ENCODE data around the gene FLT4. TPM values are rescaled to one million over a fixed set of nuclear protein-coding genes. Genes with fewer than 3 reads are reported as not detected.

FLT4 gene
- total and polyA plus RNA-seq, 2 donors (not counting 1 experiment from before 2014, with no cell fraction given), result 0.01 TPM; not detected in 1

GRCh38 chr5:180609817-180610550, 39.4 kb downstream of the FLT4 start:
- Histone ChIP-seq H3K9me3 (ENCODE audit: control extremely low read depth in 1 of 3, control insufficient read depth in 2 of 3, insufficient read depth in 1 of 3, low read length in 2 of 3) (no peaks in the 10 kb centered on the region), H3K36me3 (replicated peaks in 1 of 2; ENCODE audit: control extremely low read depth in 1 of 2, control insufficient read depth in 1 of 2, extremely low read depth in 1 of 2, insufficient read depth in 2 of 2, low read length in 1 of 2) (no peaks in the 10 kb centered on the region), H3K4me2 (replicated peaks; ENCODE audit: low read depth, low read length, poor library complexity, severe bottlenecking) (no peak overlapping the region), H4K20me1 (ENCODE audit: control insufficient read depth, insufficient read depth, low read length, poor library complexity, severe bottlenecking) (no peaks in the 10 kb centered on the region), H3K27ac (ENCODE audit: low read length in 2 of 2) (no peak overlapping the region), H3K79me2 (ENCODE audit: control insufficient read depth, insufficient read depth, low read length) (no peaks in the 10 kb centered on the region), H3K4me1 (ENCODE audit: control insufficient read depth in 2 of 2, insufficient read depth in 2 of 2, low read length in 2 of 2) (no peaks in the 10 kb centered on the region), H3K27me3 (replicated peaks in 1 of 4; ENCODE audit: control extremely low read depth in 1 of 4, control insufficient read depth in 3 of 4, insufficient read depth in 4 of 4, low read length in 3 of 4) (peaks cover 0 to 2% (median 0%) of the 10 kb centered on the region in 4 experiments), H2AFZ (ENCODE audit: insufficient read depth, low read depth, low read length, poor library complexity, severe bottlenecking) (no peak overlapping the region), H3K4me3 (ENCODE audit: control extremely low read depth in 1 of 5, extremely low read depth in 1 of 5, insufficient read depth in 1 of 5, low read depth in 2 of 5, low read length in 4 of 5) (no peak overlapping the region), H3K9ac (ENCODE audit: low read length) (no peak overlapping the region)
- Mint-ChIP-seq H3K4me3 (no peak overlapping the region), H3K27me3 (no peaks in the 10 kb centered on the region), H3K9me3 (ENCODE audit: insufficient read depth) (no peaks in the 10 kb centered on the region), H3K4me1 (no peaks in the 10 kb centered on the region), H3K27ac (no peak overlapping the region)
- CTCF ChIA-PET, result no interaction called here
- no peak for TF ChIP-seq EZH2 (IDR thresholded peaks at IDR 0.05; ENCODE audit: borderline replicate concordance, insufficient read depth, low read depth, low read length, poor library complexity, severe bottlenecking)
- no peak for TF ChIP-seq CTCF (IDR thresholded peaks at IDR 0.05)
- ATAC-seq (ENCODE audit: low read depth) (no peak), DNase-seq (no peak)
- intact Hi-C loops (cut with micrococcal nuclease), result no loop called here
- WGBS (ENCODE audit: insufficient coverage), result 89% methylated on average over 13 of the region's 23 CpGs
- POLR2A ChIA-PET, result no interaction called here

DNA sequence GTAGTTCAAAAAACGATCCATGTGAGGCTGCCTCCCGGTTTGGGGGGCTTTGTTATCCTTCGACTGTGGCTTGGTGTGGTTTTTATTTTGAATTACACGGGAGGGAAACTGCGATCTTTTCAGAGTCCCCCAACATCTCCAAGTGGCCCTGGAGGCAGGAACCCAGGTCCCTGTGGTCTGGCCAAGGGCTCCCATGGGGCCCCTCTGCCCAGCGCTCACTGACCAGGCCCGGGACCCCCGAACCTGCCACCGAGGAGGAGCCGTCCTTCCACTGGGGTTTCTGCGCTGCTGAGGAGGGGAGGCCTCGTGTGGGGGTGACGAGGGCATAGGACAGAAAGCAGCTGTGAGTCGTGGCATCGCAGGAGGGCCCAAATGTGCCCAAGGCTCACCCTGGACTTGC, 40.0 kb downstream of the FLT4 start:
- CTCF ChIA-PET, result no interaction called here
- Histone ChIP-seq H3K4me1 (ENCODE audit: control insufficient read depth in 2 of 2, insufficient read depth in 2 of 2, low read length in 2 of 2) (no peaks in the 10 kb centered on the region), H3K79me2 (ENCODE audit: control insufficient read depth, insufficient read depth, low read length) (no peaks in the 10 kb centered on the region), H3K27me3 (replicated peaks in 1 of 4; ENCODE audit: control extremely low read depth in 1 of 4, control insufficient read depth in 3 of 4, insufficient read depth in 4 of 4, low read length in 3 of 4) (peaks cover 0 to 2% (median 0%) of the 10 kb centered on the region in 4 experiments), H3K9ac (ENCODE audit: low read length) (no peak overlapping the region), H3K27ac (ENCODE audit: low read length in 2 of 2) (no peak overlapping the region), H3K4me3 (ENCODE audit: control extremely low read depth in 1 of 5, extremely low read depth in 1 of 5, insufficient read depth in 1 of 5, low read depth in 2 of 5, low read length in 4 of 5) (no peak overlapping the region), H2AFZ (ENCODE audit: insufficient read depth, low read depth, low read length, poor library complexity, severe bottlenecking) (no peak overlapping the region), H4K20me1 (ENCODE audit: control insufficient read depth, insufficient read depth, low read length, poor library complexity, severe bottlenecking) (no peaks in the 10 kb centered on the region), H3K9me3 (ENCODE audit: control extremely low read depth in 1 of 3, control insufficient read depth in 2 of 3, insufficient read depth in 1 of 3, low read length in 2 of 3) (no peaks in the 10 kb centered on the region), H3K36me3 (replicated peaks in 1 of 2; ENCODE audit: control extremely low read depth in 1 of 2, control insufficient read depth in 1 of 2, extremely low read depth in 1 of 2, insufficient read depth in 2 of 2, low read length in 1 of 2) (no peaks in the 10 kb centered on the region), H3K4me2 (replicated peaks; ENCODE audit: low read depth, low read length, poor library complexity, severe bottlenecking) (no peak overlapping the region)
- Mint-ChIP-seq H3K9me3 (ENCODE audit: insufficient read depth) (no peaks in the 10 kb centered on the region), H3K4me1 (no peaks in the 10 kb centered on the region), H3K4me3 (no peak overlapping the region), H3K27ac (no peak overlapping the region), H3K27me3 (no peaks in the 10 kb centered on the region)
- intact Hi-C loops (cut with micrococcal nuclease), result no loop called here
- no peak for TF ChIP-seq CTCF (IDR thresholded peaks at IDR 0.05)
- TF ChIP-seq EZH2 (IDR thresholded peaks at IDR 0.05; ENCODE audit: borderline replicate concordance, insufficient read depth, low read depth, low read length, poor library complexity, severe bottlenecking), result no peak
- POLR2A ChIA-PET, result no interaction called here
- 93% methylated on average over 15 of the region's 15 CpGs for WGBS (ENCODE audit: insufficient coverage)
- DNase-seq (no peak), ATAC-seq (ENCODE audit: low read depth) (no peak)
